Measurements from ENCODE around the gene PLIN3.
"Not testable (repeated sequence)": the region's sequence is repeated elsewhere in the genome, so short reads cannot be mapped to it uniquely, and the experiment has no call there.

PLIN3 gene

GRCh38 chr19:4845975-4846374 lies 21.5 kb downstream of the PLIN3 start:
- DNase-seq: peak; percentile 74

- DNase-seq: peak; percentile 75
These were observed 22.9 kb downstream of the PLIN3 start for GRCh38 chr19:4844348-4845179.

- no peak for DNase-seq
These were observed 23.9 kb downstream of the PLIN3 start for GRCh38 chr19:4843647-4843965.

GRCh38 chr19:4839192-4839591 lies 28.3 kb downstream of the PLIN3 start:
- no peak for DNase-seq

GRCh38 chr19:4832776-4833175 lies 34.7 kb downstream of the PLIN3 start:
- no peak for DNase-seq

GRCh38 chr19:4831979-4832340 lies 35.5 kb downstream of the PLIN3 start:
- not testable (repeated sequence) for DNase-seq

- DNase-seq: peak; percentile 55
These were observed 36.0 kb downstream of the PLIN3 start, which contains the start of gene TICAM1 for GRCh38 chr19:4831304-4831978. Gene TICAM1 (minus strand): TSS chr19:4831712. CDS start chr19:4818377, 13,335 bp downstream.

- DNase-seq: no peak
These were observed 36.6 kb downstream of the PLIN3 start for GRCh38 chr19:4830768-4831265.

- DNase-seq: no peak
These were observed 37.1 kb downstream of the PLIN3 start for GRCh38 chr19:4830332-4830731.

- DNase-seq: no peak
These were observed 38.3 kb downstream of the PLIN3 start for GRCh38 chr19:4829001-4829712.

- no peak for DNase-seq
These were observed 43.9 kb downstream of the PLIN3 start for GRCh38 chr19:4823577-4823976.

GRCh38 chr19:4822354-4822753 lies 45.1 kb downstream of the PLIN3 start:
- DNase-seq: not testable (repeated sequence)

GRCh38 chr19:4821265-4821664 lies 46.2 kb downstream of the PLIN3 start:
- DNase-seq: no peak

- DNase-seq: no peak
These were observed 49.8 kb downstream of the PLIN3 start for GRCh38 chr19:4817467-4818277.

- no peak for DNase-seq
These were observed 50.6 kb downstream of the PLIN3 start for GRCh38 chr19:4816950-4817278.

GRCh38 chr19:4816202-4816949 lies 51.1 kb downstream of the PLIN3 start:
- no peak for DNase-seq

GRCh38 chr19:4815426-4816201 lies 51.9 kb downstream of the PLIN3 start:
- peak; percentile 94 for DNase-seq

GRCh38 chr19:4814625-4815425 lies 52.6 kb downstream of the PLIN3 start:
- peak; percentile 68 for DNase-seq

GRCh38 chr19:4811328-4812131 lies 55.9 kb downstream of the PLIN3 start:
- peak; percentile 63 for DNase-seq
